ENCODE measurements around the gene CLCN6. TPM values are rescaled to one million over a fixed set of nuclear protein-coding genes. Genes with fewer than 3 reads are reported as not detected.

CLCN6 gene
- total RNA-seq, 1 experiment from 2014 or later = 13.7 TPM

GRCh38 chr1:11794446-11795237 is 11.3 kb upstream of the CLCN6 start:
- TF ChIP-seq ZNF274 (IDR thresholded peaks at IDR 0.05; ENCODE audit: low read depth, low read length) (no peak), SP1 (IDR thresholded peaks at IDR 0.05; ENCODE audit: low read depth) (no peak), POLR2AphosphoS5 (IDR thresholded peaks at IDR 0.05; ENCODE audit: low read depth, low read length) (no peak), SRF (IDR thresholded peaks at IDR 0.05; ENCODE audit: low read depth) (no peak), CBX3 (IDR thresholded peaks at IDR 0.05; ENCODE audit: low read depth) (no peak), CEBPB (IDR thresholded peaks at IDR 0.05; ENCODE audit: low read depth) (no peak), EZH2 (IDR thresholded peaks at IDR 0.05) (no peak), TCF7L2 (IDR thresholded peaks at IDR 0.05; ENCODE audit: borderline replicate concordance, extremely low read depth, insufficient read depth, insufficient read length) (no peak), JUND (IDR thresholded peaks at IDR 0.05) (no peak)
- H3K27ac ChIP-seq (ENCODE audit: low read depth, low read length) = no peak overlapping the region
- H4K20me1 ChIP-seq (ENCODE audit: insufficient read depth) = no peaks in the 10 kb centered on the region
- no peak overlapping the region for H3K4me3 ChIP-seq (replicated peaks in 1 of 2; ENCODE audit: low read depth in 1 of 2, low read length in 2 of 2)
- no peak overlapping the region for H3K9ac ChIP-seq (ENCODE audit: low read length)
- no peaks in the 10 kb centered on the region for H3K9me3 ChIP-seq (ENCODE audit: control insufficient read depth in 1 of 2, insufficient read depth in 1 of 2, low read depth in 1 of 2, low read length in 2 of 2)
- H3K9me2 ChIP-seq (ENCODE audit: insufficient read depth) = no peaks in the 10 kb centered on the region
- ChIA-PET POLR2A (no interaction called here), CTCF (no interaction called here), RAD21 (ENCODE audit: low non-redundant PET in 1 of 2, low total read pairs in 2 of 2, uncharacterized antibody in 2 of 2, unreplicated experiment in 2 of 2) (no interaction called here)
- no TSS peak for BruUV-seq (replicated peaks)
- H3K79me2 ChIP-seq (ENCODE audit: insufficient read depth, low read length) = no peaks in the 10 kb centered on the region
- H3K4me1 ChIP-seq (ENCODE audit: control insufficient read depth in 1 of 2, insufficient read depth in 2 of 2, low read length in 2 of 2) = peaks cover 20 to 46% of the 10 kb centered on the region in 2 experiments
- peak overlapping the region; percentile 14; the same call in 1 of the 2 replicates for H3K4me2 ChIP-seq (ENCODE audit: low read length)
- no peak for DNase-seq (ENCODE audit: low read depth, low spot score)
- intact Hi-C loops (cut with micrococcal nuclease) = no loop called here
- H3K36me3 ChIP-seq (ENCODE audit: control insufficient read depth in 1 of 2, insufficient read depth in 2 of 2, low read length in 2 of 2) = no peaks in the 10 kb centered on the region
- H2AFZ ChIP-seq (ENCODE audit: low read depth, low read length, poor library complexity, severe bottlenecking) = no peak overlapping the region
- H3K27me3 ChIP-seq (ENCODE audit: insufficient read depth, low read length) = no peaks in the 10 kb centered on the region
- no peak for ATAC-seq

GRCh38 chr1:11795238-11795890 is 10.6 kb upstream of the CLCN6 start:
- Histone ChIP-seq H3K9me3 (ENCODE audit: control insufficient read depth in 1 of 2, insufficient read depth in 1 of 2, low read depth in 1 of 2, low read length in 2 of 2) (no peaks in the 10 kb centered on the region), H3K4me3 (replicated peaks in 1 of 2; ENCODE audit: low read depth in 1 of 2, low read length in 2 of 2) (no peak overlapping the region), H3K4me1 (ENCODE audit: control insufficient read depth in 1 of 2, insufficient read depth in 2 of 2, low read length in 2 of 2) (peaks cover 21 to 43% of the 10 kb centered on the region in 2 experiments), H3K27ac (ENCODE audit: low read depth, low read length) (no peak overlapping the region), H3K9ac (ENCODE audit: low read length) (no peak overlapping the region), H4K20me1 (ENCODE audit: insufficient read depth) (no peaks in the 10 kb centered on the region), H3K4me2 (ENCODE audit: low read length) (no peak overlapping the region), H3K36me3 (ENCODE audit: control insufficient read depth in 1 of 2, insufficient read depth in 2 of 2, low read length in 2 of 2) (no peaks in the 10 kb centered on the region), H3K79me2 (ENCODE audit: insufficient read depth, low read length) (no peaks in the 10 kb centered on the region), H2AFZ (ENCODE audit: low read depth, low read length, poor library complexity, severe bottlenecking) (no peak overlapping the region), H3K27me3 (ENCODE audit: insufficient read depth, low read length) (no peaks in the 10 kb centered on the region), H3K9me2 (ENCODE audit: insufficient read depth) (no peaks in the 10 kb centered on the region)
- RAD21 ChIA-PET (ENCODE audit: low non-redundant PET in 1 of 2, low total read pairs in 2 of 2, uncharacterized antibody in 2 of 2, unreplicated experiment in 2 of 2) = no interaction called here
- intact Hi-C loops (cut with micrococcal nuclease) = no loop called here
- CTCF ChIA-PET = no interaction called here
- BruUV-seq (replicated peaks) = no TSS peak
- DNase-seq (ENCODE audit: low read depth, low spot score) (no peak), ATAC-seq (no peak)
- POLR2A ChIA-PET = no interaction called here
- TF ChIP-seq MAX (IDR thresholded peaks at IDR 0.05) (no peak), FOSL1 (IDR thresholded peaks at IDR 0.05; ENCODE audit: low read depth) (no peak), CEBPB (IDR thresholded peaks at IDR 0.05; ENCODE audit: low read depth) (no peak), EGR1 (IDR thresholded peaks at IDR 0.05; ENCODE audit: low read depth) (no peak), EZH2 (IDR thresholded peaks at IDR 0.05) (no peak), YY1 (IDR thresholded peaks at IDR 0.05; ENCODE audit: extremely low read depth, insufficient replicate concordance, low read depth, low read length) (no peak), JUND (IDR thresholded peaks at IDR 0.05) (no peak), SIN3A (IDR thresholded peaks at IDR 0.05; ENCODE audit: low read depth) (no peak), REST (IDR thresholded peaks at IDR 0.05; ENCODE audit: low read depth) (no peak), SRF (IDR thresholded peaks at IDR 0.05; ENCODE audit: low read depth) (no peak), ATF3 (IDR thresholded peaks at IDR 0.05) (no peak), EZH2phosphoT487 (IDR thresholded peaks at IDR 0.05; ENCODE audit: borderline replicate concordance) (no peak)

All from HCT116 (cell line).